Measurements from ENCODE around the gene VWDE. TPM values are rescaled to one million over a fixed set of nuclear protein-coding genes. Genes with fewer than 3 reads are reported as not detected.

Gene VWDE
- total and polyA plus RNA-seq, 2 experiments from 2014 or later: not detected

GRCh38 chr7:12351843-12352242 is 51.8 kb downstream of the VWDE start:
- in situ Hi-C loops (cut with MboI): no loop called here
- 14 to 20% methylated on average over 4 of the region's 4 CpGs for WGBS, 2 experiments (ENCODE audit: low coverage in 1 of 2, low lambda C conversion rate in 2 of 2, missing lambda C conversion rate in 2 of 2)

GRCh38 chr7:12350971-12351370 is 52.7 kb downstream of the VWDE start:
- no peak overlapping the region for H2AFZ ChIP-seq
- no peak overlapping the region for H3K4me2 ChIP-seq (ENCODE audit: unreplicated experiment)
- H4K20me1 ChIP-seq (ENCODE audit: insufficient read depth): no peaks in the 10 kb centered on the region; the same call in 1 of the 2 replicates
- DNase-seq: no peak
- H3K27me3 ChIP-seq (replicated peaks; ENCODE audit: insufficient read depth): no peaks in the 10 kb centered on the region
- in situ Hi-C loops (cut with MboI): no loop called here
- no peak for TF ChIP-seq EZH2phosphoT487 (IDR thresholded peaks at IDR 0.05; ENCODE audit: insufficient read depth, low read depth)
- TF ChIP-seq EZH2 (IDR thresholded peaks at IDR 0.05; ENCODE audit: insufficient read depth, poor library complexity, severe bottlenecking): no peak
- H3K9me2 ChIP-seq (ENCODE audit: insufficient read depth): no peaks in the 10 kb centered on the region
- no peaks in the 10 kb centered on the region for H3F3A ChIP-seq (ENCODE audit: insufficient read depth)
- H3K4me3 ChIP-seq: no peak overlapping the region
- no peaks in the 10 kb centered on the region for H3K36me3 ChIP-seq (ENCODE audit: low read depth)
- H3K9ac ChIP-seq: no peak overlapping the region
- no peaks in the 10 kb centered on the region for H3K4me1 ChIP-seq (ENCODE audit: insufficient read depth)
- H3K27ac ChIP-seq: no peak overlapping the region
- no peaks in the 10 kb centered on the region for H3K79me2 ChIP-seq (ENCODE audit: insufficient read depth)
- WGBS, 2 experiments (ENCODE audit: low coverage in 1 of 2, low lambda C conversion rate in 2 of 2, missing lambda C conversion rate in 2 of 2): 47 to 67% methylated on average over 3 of the region's 3 CpGs
- H3K9me3 ChIP-seq (ENCODE audit: low read depth): no peaks in the 10 kb centered on the region

More at GRCh38 chr7:12351843-12352242, 51.8 kb downstream of the VWDE start:
- no peak overlapping the region for H3K9ac ChIP-seq
- 0 out of 2 replicates have a peak, but pooled peaks cover 6% of the 10 kb centered on the region for H3K27me3 ChIP-seq (replicated peaks; ENCODE audit: insufficient read depth)
- H2AFZ ChIP-seq: no peak overlapping the region
- no peaks in the 10 kb centered on the region; the same call in 1 of the 2 replicates for H4K20me1 ChIP-seq (ENCODE audit: insufficient read depth)
- H3F3A ChIP-seq (ENCODE audit: insufficient read depth): no peaks in the 10 kb centered on the region
- H3K79me2 ChIP-seq (ENCODE audit: insufficient read depth): no peaks in the 10 kb centered on the region
- no peak overlapping the region for H3K4me3 ChIP-seq
- TF ChIP-seq EZH2 (IDR thresholded peaks at IDR 0.05; ENCODE audit: insufficient read depth, poor library complexity, severe bottlenecking) (no peak), EZH2phosphoT487 (IDR thresholded peaks at IDR 0.05; ENCODE audit: insufficient read depth, low read depth) (no peak)
- no peaks in the 10 kb centered on the region for H3K9me3 ChIP-seq (ENCODE audit: low read depth)
- no peaks in the 10 kb centered on the region for H3K9me2 ChIP-seq (ENCODE audit: insufficient read depth)
- no peak for DNase-seq
- no peaks in the 10 kb centered on the region for H3K36me3 ChIP-seq (ENCODE audit: low read depth)
- no peak overlapping the region for H3K4me2 ChIP-seq (ENCODE audit: unreplicated experiment)
- H3K27ac ChIP-seq: no peak overlapping the region
- H3K4me1 ChIP-seq (ENCODE audit: insufficient read depth): no peaks in the 10 kb centered on the region

GRCh38 chr7:12337095-12337494 is 66.6 kb downstream of the VWDE start:
- Histone ChIP-seq H3K4me1 (ENCODE audit: insufficient read depth) (no peaks in the 10 kb centered on the region), H3F3A (ENCODE audit: insufficient read depth) (no peaks in the 10 kb centered on the region), H2AFZ (no peak overlapping the region; the same call in 1 of the 2 replicates), H3K27ac (no peak overlapping the region), H3K79me2 (ENCODE audit: insufficient read depth) (no peaks in the 10 kb centered on the region), H3K4me3 (no peak overlapping the region), H3K9ac (no peak overlapping the region), H3K36me3 (ENCODE audit: low read depth) (no peaks in the 10 kb centered on the region), H3K27me3 (replicated peaks; ENCODE audit: insufficient read depth) (no peaks in the 10 kb centered on the region), H3K9me2 (ENCODE audit: insufficient read depth) (no peaks in the 10 kb centered on the region), H3K9me3 (ENCODE audit: low read depth) (no peaks in the 10 kb centered on the region), H3K4me2 (ENCODE audit: unreplicated experiment) (no peak overlapping the region), H4K20me1 (ENCODE audit: insufficient read depth) (no peaks in the 10 kb centered on the region)
- DNase-seq: no peak
- in situ Hi-C loops (cut with MboI): no loop called here
- WGBS, 2 experiments (ENCODE audit: low coverage in 1 of 2, low lambda C conversion rate in 2 of 2, missing lambda C conversion rate in 2 of 2): 2 to 3% methylated on average over 2 of the region's 2 CpGs
- TF ChIP-seq EZH2 (IDR thresholded peaks at IDR 0.05; ENCODE audit: insufficient read depth, poor library complexity, severe bottlenecking) (no peak), EZH2phosphoT487 (IDR thresholded peaks at IDR 0.05; ENCODE audit: insufficient read depth, low read depth) (no peak)

- in situ Hi-C loops (cut with MboI): loop anchor here (10.0 kb wide), 1 partner anchor 264 kb away; no protein-coding TSS in a partner anchor
- Histone ChIP-seq H3K27ac (no peak overlapping the region), H3K4me3 (no peak overlapping the region), H3K9ac (no peak overlapping the region), H3K36me3 (ENCODE audit: low read depth) (no peaks in the 10 kb centered on the region), H3K9me2 (ENCODE audit: insufficient read depth) (no peaks in the 10 kb centered on the region), H3K4me1 (ENCODE audit: insufficient read depth) (no peaks in the 10 kb centered on the region), H4K20me1 (ENCODE audit: insufficient read depth) (no peaks in the 10 kb centered on the region), H3K27me3 (replicated peaks; ENCODE audit: insufficient read depth) (peaks cover 6% of the 10 kb centered on the region; the same call in 1 of the 2 replicates), H3K79me2 (ENCODE audit: insufficient read depth) (no peaks in the 10 kb centered on the region), H3F3A (ENCODE audit: insufficient read depth) (no peaks in the 10 kb centered on the region), H3K4me2 (ENCODE audit: unreplicated experiment) (no peak overlapping the region), H2AFZ (no peak overlapping the region), H3K9me3 (ENCODE audit: low read depth) (no peaks in the 10 kb centered on the region)
- TF ChIP-seq EZH2phosphoT487 (IDR thresholded peaks at IDR 0.05; ENCODE audit: insufficient read depth, low read depth): no peak
- TF ChIP-seq EZH2 (IDR thresholded peaks at IDR 0.05; ENCODE audit: insufficient read depth, poor library complexity, severe bottlenecking): no peak
- 13 to 14% methylated on average over 6 of the region's 6 CpGs for WGBS, 2 experiments (ENCODE audit: low coverage in 1 of 2, low lambda C conversion rate in 2 of 2, missing lambda C conversion rate in 2 of 2)
- peak; percentile 18 for DNase-seq
Observed at GRCh38 chr7:12328888-12329770, 74.5 kb downstream of the VWDE start.

Data from GM23248 (cell line).